ENCODE results near the gene AGBL4.

AGBL4 gene

GRCh38 chr1:49204720-49205119 lies 819.0 kb downstream of the AGBL4 start:
- ATAC-seq = no peak
- TF ChIP-seq TCF4 (CRISPR knock-in tag; IDR thresholded peaks at IDR 0.05; ENCODE audit: borderline replicate concordance) = no peak
- no peak for TF ChIP-seq BACH2 (CRISPR knock-in tag; IDR thresholded peaks at IDR 0.05; ENCODE audit: borderline replicate concordance)
- TF ChIP-seq ZNF8 (CRISPR knock-in tag; IDR thresholded peaks at IDR 0.05) = no peak
- no peak for TF ChIP-seq ZNF70 (CRISPR knock-in tag; IDR thresholded peaks at IDR 0.05)
- TF ChIP-seq, protein P1, sequence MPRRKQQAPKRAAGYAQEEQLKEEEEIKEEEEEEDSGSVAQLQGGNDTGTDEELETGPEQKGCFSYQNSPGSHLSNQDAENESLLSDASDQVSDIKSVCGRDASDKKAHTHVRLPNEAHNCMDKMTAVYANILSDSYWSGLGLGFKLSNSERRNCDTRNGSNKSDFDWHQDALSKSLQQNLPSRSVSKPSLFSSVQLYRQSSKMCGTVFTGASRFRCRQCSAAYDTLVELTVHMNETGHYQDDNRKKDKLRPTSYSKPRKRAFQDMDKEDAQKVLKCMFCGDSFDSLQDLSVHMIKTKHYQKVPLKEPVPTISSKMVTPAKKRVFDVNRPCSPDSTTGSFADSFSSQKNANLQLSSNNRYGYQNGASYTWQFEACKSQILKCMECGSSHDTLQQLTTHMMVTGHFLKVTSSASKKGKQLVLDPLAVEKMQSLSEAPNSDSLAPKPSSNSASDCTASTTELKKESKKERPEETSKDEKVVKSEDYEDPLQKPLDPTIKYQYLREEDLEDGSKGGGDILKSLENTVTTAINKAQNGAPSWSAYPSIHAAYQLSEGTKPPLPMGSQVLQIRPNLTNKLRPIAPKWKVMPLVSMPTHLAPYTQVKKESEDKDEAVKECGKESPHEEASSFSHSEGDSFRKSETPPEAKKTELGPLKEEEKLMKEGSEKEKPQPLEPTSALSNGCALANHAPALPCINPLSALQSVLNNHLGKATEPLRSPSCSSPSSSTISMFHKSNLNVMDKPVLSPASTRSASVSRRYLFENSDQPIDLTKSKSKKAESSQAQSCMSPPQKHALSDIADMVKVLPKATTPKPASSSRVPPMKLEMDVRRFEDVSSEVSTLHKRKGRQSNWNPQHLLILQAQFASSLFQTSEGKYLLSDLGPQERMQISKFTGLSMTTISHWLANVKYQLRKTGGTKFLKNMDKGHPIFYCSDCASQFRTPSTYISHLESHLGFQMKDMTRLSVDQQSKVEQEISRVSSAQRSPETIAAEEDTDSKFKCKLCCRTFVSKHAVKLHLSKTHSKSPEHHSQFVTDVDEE (CRISPR knock-in tag; IDR thresholded peaks at IDR 0.05) = no peak
- no peak for TF ChIP-seq PATZ1 (CRISPR knock-in tag; IDR thresholded peaks at IDR 0.05; ENCODE audit: borderline replicate concordance)

- TF ChIP-seq SNAI2 (CRISPR knock-in tag; IDR thresholded peaks at IDR 0.05) (no peak), PPARA (CRISPR knock-in tag; IDR thresholded peaks at IDR 0.05; ENCODE audit: borderline replicate concordance) (no peak), ISL1 (CRISPR knock-in tag; IDR thresholded peaks at IDR 0.05) (no peak), PATZ1 (CRISPR knock-in tag; IDR thresholded peaks at IDR 0.05; ENCODE audit: borderline replicate concordance) (no peak), ZNF70 (CRISPR knock-in tag; IDR thresholded peaks at IDR 0.05) (no peak), GLIS3 (CRISPR knock-in tag; IDR thresholded peaks at IDR 0.05) (no peak), TCF4 (CRISPR knock-in tag; IDR thresholded peaks at IDR 0.05; ENCODE audit: borderline replicate concordance) (no peak), ARNTL (CRISPR knock-in tag; IDR thresholded peaks at IDR 0.05; ENCODE audit: borderline replicate concordance, low read depth) (no peak)
- no peak for ATAC-seq
Observed at GRCh38 chr1:49200738-49201137, 823.0 kb downstream of the AGBL4 start.

- no peak for ATAC-seq
Observed at GRCh38 chr1:49199564-49199963, 824.2 kb downstream of the AGBL4 start.

DNA sequence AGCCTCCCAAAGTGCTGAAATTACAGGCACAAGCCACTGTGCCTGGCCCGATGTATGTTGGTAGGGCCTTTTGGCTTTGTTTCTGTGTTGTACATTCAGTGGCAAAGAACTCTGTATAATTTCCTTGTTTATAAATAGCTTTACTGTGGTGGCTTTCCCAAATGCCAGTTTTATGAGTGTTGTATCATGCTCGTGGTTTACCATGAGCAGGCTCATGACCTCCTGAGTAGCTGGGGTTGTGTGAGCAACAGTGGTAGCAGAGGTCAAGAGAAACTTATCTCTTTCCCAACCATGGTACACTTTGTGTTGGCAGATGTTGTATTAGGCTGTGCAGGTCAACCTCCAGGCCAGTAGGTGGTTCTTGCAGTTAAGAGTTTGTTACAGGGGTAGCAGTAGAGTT lies 826.7 kb downstream of the AGBL4 start:
- no peak for ATAC-seq
- TF ChIP-seq RARB (CRISPR knock-in tag; IDR thresholded peaks at IDR 0.05) = no peak
- no peak for TF ChIP-seq TOX (CRISPR knock-in tag; IDR thresholded peaks at IDR 0.05; ENCODE audit: borderline replicate concordance)
- TF ChIP-seq POU6F1 (CRISPR knock-in tag; IDR thresholded peaks at IDR 0.05; ENCODE audit: borderline replicate concordance, low read depth) = no peak
- TF ChIP-seq ZC3H10 (CRISPR knock-in tag; IDR thresholded peaks at IDR 0.05) = no peak
- no peak for TF ChIP-seq ZNF8 (CRISPR knock-in tag; IDR thresholded peaks at IDR 0.05)
- TF ChIP-seq ZFP30 (CRISPR knock-in tag; IDR thresholded peaks at IDR 0.05) = no peak
- TF ChIP-seq OSR1 (CRISPR knock-in tag; IDR thresholded peaks at IDR 0.05) = no peak
- TF ChIP-seq ZFP3 (CRISPR knock-in tag; IDR thresholded peaks at IDR 0.05) = no peak
- TF ChIP-seq SNAI2 (CRISPR knock-in tag; IDR thresholded peaks at IDR 0.05) = no peak
- no peak for TF ChIP-seq ZNF70 (CRISPR knock-in tag; IDR thresholded peaks at IDR 0.05)
- no peak for TF ChIP-seq CSRNP3 (CRISPR knock-in tag; IDR thresholded peaks at IDR 0.05)
- no peak for TF ChIP-seq ESRRG (CRISPR knock-in tag; IDR thresholded peaks at IDR 0.05)
- no peak for TF ChIP-seq CREB5 (CRISPR knock-in tag; IDR thresholded peaks at IDR 0.05; ENCODE audit: low read depth)
- TF ChIP-seq ISL1 (CRISPR knock-in tag; IDR thresholded peaks at IDR 0.05) = no peak
- no peak for TF ChIP-seq PPARA (CRISPR knock-in tag; IDR thresholded peaks at IDR 0.05; ENCODE audit: borderline replicate concordance)
- TF ChIP-seq TCF4 (CRISPR knock-in tag; IDR thresholded peaks at IDR 0.05; ENCODE audit: borderline replicate concordance) = no peak
- TF ChIP-seq PATZ1 (CRISPR knock-in tag; IDR thresholded peaks at IDR 0.05; ENCODE audit: borderline replicate concordance) = no peak
- no peak for TF ChIP-seq BACH2 (CRISPR knock-in tag; IDR thresholded peaks at IDR 0.05; ENCODE audit: borderline replicate concordance)

More at GRCh38 chr1:49199564-49199963, 824.2 kb downstream of the AGBL4 start:
- TF ChIP-seq TOX (CRISPR knock-in tag; IDR thresholded peaks at IDR 0.05; ENCODE audit: borderline replicate concordance) (no peak), ESRRG (CRISPR knock-in tag; IDR thresholded peaks at IDR 0.05) (no peak), ZNF565 (CRISPR knock-in tag; conservative IDR thresholded peaks at IDR 0.05; ENCODE audit: low read depth) (no peak), ZNF70 (CRISPR knock-in tag; IDR thresholded peaks at IDR 0.05) (no peak), BACH2 (CRISPR knock-in tag; IDR thresholded peaks at IDR 0.05; ENCODE audit: borderline replicate concordance) (no peak), TCF4 (CRISPR knock-in tag; IDR thresholded peaks at IDR 0.05; ENCODE audit: borderline replicate concordance) (no peak), ZC3H10 (CRISPR knock-in tag; IDR thresholded peaks at IDR 0.05) (no peak), CSDC2 (CRISPR knock-in tag; IDR thresholded peaks at IDR 0.05) (no peak)
